ENCODE data around the gene MYO10.

DNA sequence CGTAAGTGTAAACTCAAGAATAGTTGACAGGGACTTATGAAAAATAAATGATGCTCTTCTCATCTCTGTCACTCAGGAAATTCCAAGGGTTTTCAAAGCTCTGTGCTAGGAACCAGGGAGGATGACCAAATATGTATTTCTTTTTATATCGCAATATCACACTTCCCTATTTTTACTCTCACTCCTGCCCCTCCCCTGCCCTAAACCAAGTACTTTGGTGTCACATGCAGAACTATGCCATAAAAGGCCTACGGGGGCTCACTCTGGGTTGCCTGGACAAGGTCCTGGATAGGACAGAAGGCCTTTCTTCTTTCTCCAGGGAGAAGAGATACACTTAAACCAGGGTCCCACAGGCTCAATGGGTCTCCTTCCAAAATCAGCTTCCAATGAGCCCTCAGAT is 311.0 kb downstream of the MYO10 start:
- TF ChIP-seq CTCF (IDR thresholded peaks at IDR 0.05) (no peak), MAX (CRISPR knock-in tag; IDR thresholded peaks at IDR 0.05) (no peak), NR1H2 (CRISPR knock-in tag; IDR thresholded peaks at IDR 0.05) (no peak), CREM (CRISPR knock-in tag; IDR thresholded peaks at IDR 0.05) (no peak)
- TF ChIP-seq, protein P1, sequence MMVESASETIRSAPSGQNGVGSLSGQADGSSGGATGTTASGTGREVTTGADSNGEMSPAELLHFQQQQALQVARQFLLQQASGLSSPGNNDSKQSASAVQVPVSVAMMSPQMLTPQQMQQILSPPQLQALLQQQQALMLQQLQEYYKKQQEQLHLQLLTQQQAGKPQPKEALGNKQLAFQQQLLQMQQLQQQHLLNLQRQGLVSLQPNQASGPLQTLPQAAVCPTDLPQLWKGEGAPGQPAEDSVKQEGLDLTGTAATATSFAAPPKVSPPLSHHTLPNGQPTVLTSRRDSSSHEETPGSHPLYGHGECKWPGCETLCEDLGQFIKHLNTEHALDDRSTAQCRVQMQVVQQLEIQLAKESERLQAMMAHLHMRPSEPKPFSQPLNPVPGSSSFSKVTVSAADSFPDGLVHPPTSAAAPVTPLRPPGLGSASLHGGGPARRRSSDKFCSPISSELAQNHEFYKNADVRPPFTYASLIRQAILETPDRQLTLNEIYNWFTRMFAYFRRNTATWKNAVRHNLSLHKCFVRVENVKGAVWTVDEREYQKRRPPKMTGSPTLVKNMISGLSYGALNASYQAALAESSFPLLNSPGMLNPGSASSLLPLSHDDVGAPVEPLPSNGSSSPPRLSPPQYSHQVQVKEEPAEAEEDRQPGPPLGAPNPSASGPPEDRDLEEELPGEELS (CRISPR knock-in tag; IDR thresholded peaks at IDR 0.05) = no peak
